PC-3 (cell line): ENCODE results near the gene PPP6R2. TPM values are rescaled to one million over a fixed set of nuclear protein-coding genes. Genes with fewer than 3 reads are reported as not detected.

ENCODE experiments used
- ATAC-seq: fragments of 200-7000 bp; cut with Tn5 transposase; 2 replicates; pipeline ENCODE4 v1.9.1; 2020; ENCODE audit warnings: mild to moderate bottlenecking, moderate library complexity
- BruUV-seq: library from RNA; stranded (reverse); fragments of 400-500 nt; replicated peaks from 2 replicates; lab custom pipeline; 2021; lab: Mats Ljungman, UMichigan
- CTCF ChIA-PET: fragments of 300-600 bp; sonication (Branson Sonifier 250); formaldehyde crosslinking; loops from one replicate; lab custom pipeline; 2022; ENCODE audit warnings: antibody characterized with exemption; lab: Charles Lee
- POLR2A ChIA-PET: fragments of 300-600 bp; sonication (Branson Sonifier 250); formaldehyde crosslinking; loops from one replicate; lab custom pipeline; 2022; ENCODE audit warnings: antibody characterized with exemption; ENCODE audit not compliant: unreplicated experiment; lab: Charles Lee
- DNase-seq: peaks from one replicate; pipeline ENCODE4 v3.0.0-alpha.2; 2015
- H2AFZ ChIP-seq: fragments of 300-600 bp; sonication (generic); 2 replicates; pipeline ENCODE4 v1.6.0; 2016; ENCODE audit warnings: antibody characterized with exemption, low read length
- H3F3A ChIP-seq: fragments of 300-600 bp; sonication (generic); one replicate; pipeline ENCODE4 v1.6.0; 2017; ENCODE audit warnings: antibody characterized with exemption, low read length, control low read depth, mild to moderate bottlenecking; ENCODE audit not compliant: unreplicated experiment
- H3K27ac ChIP-seq: fragments of 300-600 bp; sonication (generic); 2 replicates; pipeline ENCODE4 v1.5.1; 2016; ENCODE audit warnings: mild to moderate bottlenecking, low read length
- H3K27me3 ChIP-seq: fragments of 300-600 bp; sonication (generic); 2 replicates; pipeline ENCODE4 v1.6.1; 2016; ENCODE audit warnings: low read length, mixed read lengths
- H3K36me3 ChIP-seq: fragments of 300-600 bp; sonication (generic); 2 replicates; pipeline ENCODE4 v1.6.1; 2016; ENCODE audit warnings: low read depth, mixed run types, low read length, mixed read lengths
- H3K4me1 ChIP-seq: fragments of 300-600 bp; sonication (generic); 2 replicates; pipeline ENCODE4 v1.5.1; 2016; ENCODE audit warnings: low read length; ENCODE audit not compliant: insufficient read depth
- H3K4me2 ChIP-seq: fragments of 300-600 bp; sonication (generic); 2 replicates; pipeline ENCODE4 v1.6.0; 2016; ENCODE audit warnings: low read length
- H3K4me3 ChIP-seq: fragments of 300-600 bp; sonication (generic); 2 replicates; pipeline ENCODE4 v1.5.1; 2016; ENCODE audit warnings: mild to moderate bottlenecking, low read length, mixed read lengths
- H3K79me2 ChIP-seq: fragments of 300-600 bp; sonication (generic); 2 replicates; pipeline ENCODE4 v1.6.1; 2017; ENCODE audit warnings: low read length, mixed read lengths
- H3K9ac ChIP-seq: fragments of 300-600 bp; sonication (generic); 2 replicates; pipeline ENCODE4 v1.6.0; 2016; ENCODE audit warnings: mild to moderate bottlenecking, low read length
- H3K9me2 ChIP-seq: fragments of 300-600 bp; sonication (generic); replicated peaks from 2 replicates; pipeline ENCODE4 v1.6.1; 2016; ENCODE audit warnings: mixed run types, low read length, mixed read lengths
- H3K9me3 ChIP-seq: fragments of 300-600 bp; sonication (generic); 2 replicates; pipeline ENCODE4 v1.6.1; 2016; ENCODE audit warnings: low read length, mixed read lengths
- H4K20me1 ChIP-seq: fragments of 300-600 bp; sonication (generic); 2 replicates; pipeline ENCODE4 v1.6.1; 2016; ENCODE audit warnings: low read length, mixed read lengths
- EZH2 ChIP-seq: fragments of 300-600 bp; sonication (generic); IDR thresholded peaks from one replicate; pipeline ENCODE4 v1.6.1; 2017; ENCODE audit warnings: antibody characterized with exemption, mild to moderate bottlenecking, low read length; ENCODE audit not compliant: unreplicated experiment
- EZH2phosphoT487 ChIP-seq: fragments of 300-600 bp; sonication (generic); IDR thresholded peaks from 2 replicates; pipeline ENCODE4 v1.6.1; 2018; ENCODE audit warnings: mild to moderate bottlenecking, antibody characterized with exemption, low read length, borderline replicate concordance
- intact Hi-C: fragments of 100-400 bp; cut with micrococcal nuclease; formaldehyde crosslinking; loops from 2 replicates; pipeline ENCODE4 v1.9.0; 2023
- total RNA-seq: library from RNA; depleted of rRNA; stranded (reverse); fragments of >200 nt; gene quantifications from 2 replicates; pipeline ENCODE4 v1.2.3, GENCODE V29; 2014
- TF ChIP-seq, protein P1 (sequence below): fragments of 300-600 bp; sonication (generic); conservative IDR thresholded peaks from 2 replicates; pipeline ENCODE4 v1.5.1; 2017; ENCODE audit warnings: antibody characterized with exemption, low read depth, mild to moderate bottlenecking, low read length

Gene PPP6R2
- total RNA-seq, 1 experiment from 2014 or later, result 46.2 TPM

DNA sequence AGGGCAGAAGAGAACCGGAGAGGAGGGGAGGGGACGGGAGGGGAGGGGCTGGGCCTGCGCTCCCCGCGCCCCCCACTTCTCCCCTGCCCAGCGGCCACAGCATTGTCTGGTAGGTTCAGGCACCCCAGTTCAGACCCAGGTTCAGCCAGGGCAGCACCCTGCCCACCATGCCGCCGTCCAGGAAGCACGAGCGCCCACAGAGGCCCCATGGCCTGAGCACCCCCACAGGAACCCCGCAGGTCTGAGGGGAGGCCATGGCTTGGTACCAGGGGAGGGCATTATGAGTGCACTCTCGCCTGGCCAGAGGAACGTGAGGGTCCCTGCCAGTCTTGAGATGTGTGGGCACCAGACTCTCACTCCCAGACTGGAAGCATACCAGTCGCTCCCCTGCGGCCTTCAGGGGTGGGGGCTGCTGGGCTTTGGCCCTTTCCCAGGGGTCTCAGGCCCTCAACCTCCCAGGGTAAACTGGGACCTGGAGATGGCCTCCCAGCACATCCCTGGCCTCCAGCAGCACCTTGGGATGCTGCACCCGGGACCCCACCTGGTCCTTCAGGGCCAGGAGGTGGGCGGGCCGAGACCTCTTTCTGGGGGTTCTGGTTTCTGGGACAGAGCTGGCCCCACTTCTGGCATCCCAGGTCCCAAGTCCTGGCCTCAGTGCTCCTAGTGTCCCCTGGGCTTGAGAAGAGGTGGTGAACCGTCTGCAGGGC is 35.1 kb upstream of the PPP6R2 start:
- BruUV-seq, result no TSS peak
- Histone ChIP-seq H3K27me3 (no peaks in the 10 kb centered on the region), H3F3A (peaks cover 3% of the 10 kb centered on the region), H3K27ac (no peak overlapping the region), H3K4me1 (peaks cover 27% of the 10 kb centered on the region), H4K20me1 (0 out of 2 replicates have a peak, but pooled peaks cover 4% of the 10 kb centered on the region), H3K36me3 (no peaks in the 10 kb centered on the region), H3K4me3 (no peak overlapping the region), H3K9ac (no peak overlapping the region), H2AFZ (no peak overlapping the region), H3K9me3 (no peaks in the 10 kb centered on the region), H3K79me2 (peaks cover 38% of the 10 kb centered on the region), H3K9me2 (no peaks in the 10 kb centered on the region), H3K4me2 (no peak overlapping the region)
- DNase-seq, result no peak
- ChIA-PET POLR2A (interaction anchor here (1.4 kb wide), 1 partner anchor 26 kb away, joined by 6 read pairs; no protein-coding TSS in a partner anchor), CTCF (interaction anchor here (0.7 kb wide), 1 partner anchor 15 kb away, joined by 5 read pairs; no protein-coding TSS in a partner anchor)
- ATAC-seq, result no peak
- intact Hi-C loops, result no loop called here
- TF ChIP-seq EZH2phosphoT487, result no peak
- TF ChIP-seq EZH2, result no peak
- TF ChIP-seq, protein P1, sequence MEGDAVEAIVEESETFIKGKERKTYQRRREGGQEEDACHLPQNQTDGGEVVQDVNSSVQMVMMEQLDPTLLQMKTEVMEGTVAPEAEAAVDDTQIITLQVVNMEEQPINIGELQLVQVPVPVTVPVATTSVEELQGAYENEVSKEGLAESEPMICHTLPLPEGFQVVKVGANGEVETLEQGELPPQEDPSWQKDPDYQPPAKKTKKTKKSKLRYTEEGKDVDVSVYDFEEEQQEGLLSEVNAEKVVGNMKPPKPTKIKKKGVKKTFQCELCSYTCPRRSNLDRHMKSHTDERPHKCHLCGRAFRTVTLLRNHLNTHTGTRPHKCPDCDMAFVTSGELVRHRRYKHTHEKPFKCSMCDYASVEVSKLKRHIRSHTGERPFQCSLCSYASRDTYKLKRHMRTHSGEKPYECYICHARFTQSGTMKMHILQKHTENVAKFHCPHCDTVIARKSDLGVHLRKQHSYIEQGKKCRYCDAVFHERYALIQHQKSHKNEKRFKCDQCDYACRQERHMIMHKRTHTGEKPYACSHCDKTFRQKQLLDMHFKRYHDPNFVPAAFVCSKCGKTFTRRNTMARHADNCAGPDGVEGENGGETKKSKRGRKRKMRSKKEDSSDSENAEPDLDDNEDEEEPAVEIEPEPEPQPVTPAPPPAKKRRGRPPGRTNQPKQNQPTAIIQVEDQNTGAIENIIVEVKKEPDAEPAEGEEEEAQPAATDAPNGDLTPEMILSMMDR, result no peak

DNA sequence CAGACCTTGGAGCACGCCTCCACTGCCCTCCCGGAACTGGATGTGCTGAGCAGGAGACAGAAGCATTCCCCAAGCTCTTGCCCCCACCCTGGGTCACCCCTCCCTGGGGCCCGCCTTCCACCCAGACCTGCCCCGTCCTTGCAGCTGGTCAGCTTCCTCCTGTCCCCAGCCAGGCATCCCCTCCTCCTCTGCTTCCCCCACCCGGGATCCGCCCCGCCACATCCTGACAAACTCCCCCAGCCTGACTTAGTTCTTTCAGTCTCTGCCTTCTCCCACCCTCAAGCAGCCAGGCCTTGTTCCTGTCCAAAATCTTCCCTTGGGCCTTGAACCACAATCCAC is 34.6 kb upstream of the PPP6R2 start:
- Histone ChIP-seq H3K4me1 (peaks cover 22% of the 10 kb centered on the region), H3K9me3 (no peaks in the 10 kb centered on the region), H2AFZ (no peak overlapping the region), H3K4me3 (no peak overlapping the region), H3K9ac (no peak overlapping the region), H3K27me3 (no peaks in the 10 kb centered on the region), H3F3A (peaks cover 3% of the 10 kb centered on the region), H3K79me2 (peaks cover 33% of the 10 kb centered on the region), H4K20me1 (no peaks in the 10 kb centered on the region), H3K27ac (no peak overlapping the region), H3K9me2 (no peaks in the 10 kb centered on the region), H3K36me3 (no peaks in the 10 kb centered on the region), H3K4me2 (no peak overlapping the region)
- no TSS peak for BruUV-seq
- ChIA-PET CTCF (no interaction called here), POLR2A (no interaction called here)
- TF ChIP-seq, protein P1, result no peak
- no peak for TF ChIP-seq EZH2phosphoT487
- TF ChIP-seq EZH2, result no peak
- DNase-seq, result no peak
- intact Hi-C loops, result no loop called here
- ATAC-seq, result no peak

DNA sequence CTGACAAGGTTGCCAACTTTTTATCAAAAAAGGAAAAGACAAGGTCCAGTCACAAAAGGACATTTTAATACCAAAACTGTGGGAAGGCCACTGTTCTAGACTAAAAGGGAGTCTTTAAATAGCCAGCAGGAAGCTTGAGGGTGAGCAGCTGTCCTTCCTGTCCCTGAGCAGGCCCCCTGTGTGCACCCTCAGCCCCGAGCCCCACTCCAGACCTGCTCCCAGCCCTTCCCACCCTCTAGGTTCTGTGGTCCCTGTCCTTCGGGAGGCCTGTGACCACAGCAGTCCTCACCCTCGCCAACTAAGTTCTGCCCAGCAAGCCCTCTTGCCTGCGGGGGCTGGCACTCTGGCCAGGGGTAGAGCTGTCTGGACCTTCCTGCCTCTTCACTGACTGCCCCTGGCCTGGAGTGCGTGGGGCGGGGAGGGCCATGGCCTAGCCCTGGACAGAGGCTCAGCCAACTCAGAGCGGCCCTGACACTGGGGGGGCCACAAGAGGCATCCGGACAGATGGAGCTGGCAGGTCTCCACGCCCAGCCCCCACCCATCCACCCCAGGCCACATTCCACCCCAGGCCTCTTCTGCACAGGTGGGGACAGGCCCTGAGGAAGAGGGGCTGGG is 34.0 kb upstream of the PPP6R2 start:
- Histone ChIP-seq H2AFZ (no peak overlapping the region), H3K4me2 (no peak overlapping the region), H3F3A (peaks cover 3% of the 10 kb centered on the region), H3K9me3 (no peaks in the 10 kb centered on the region), H3K9ac (no peak overlapping the region), H3K9me2 (no peaks in the 10 kb centered on the region), H3K27me3 (no peaks in the 10 kb centered on the region), H3K4me1 (peaks cover 16% of the 10 kb centered on the region), H4K20me1 (no peaks in the 10 kb centered on the region), H3K36me3 (no peaks in the 10 kb centered on the region), H3K27ac (no peak overlapping the region), H3K4me3 (no peak overlapping the region), H3K79me2 (peaks cover 27% of the 10 kb centered on the region)
- DNase-seq (no peak), ATAC-seq (no peak)
- no TSS peak for BruUV-seq
- ChIA-PET POLR2A (no interaction called here), CTCF (no interaction called here)
- TF ChIP-seq EZH2 (no peak), EZH2phosphoT487 (no peak)
- TF ChIP-seq, protein P1, result no peak
- intact Hi-C loops, result no loop called here
